Gastrocnemius medialis (tissue), 4 donors: ENCODE results near the gene SMAD9. TPM values are rescaled to one million over a fixed set of nuclear protein-coding genes. Genes with fewer than 3 reads are reported as not detected.
"Not testable (repeated sequence)": the region's sequence is repeated elsewhere in the genome, so short reads cannot be mapped to it uniquely, and the experiment has no call there.

ENCODE experiments used
- ATAC-seq, 2 donors: fragments of 150-250 bp; one replicate each; pipeline ENCODE4 v1.9.1; 2016
- DNase-seq, 2 donors: peaks; one replicate each; pipeline ENCODE4 v3.0.0-alpha.2; 2019
- H3K27ac ChIP-seq, 4 donors: fragments of 200-600 bp; sonication (generic); 1 replicate in 1 of 4; 2 replicates in 3 of 4; pipeline ENCODE4 v1.5.1; 2016 to 2018; ENCODE audit warnings: mild to moderate bottlenecking in 2 of 4, moderate library complexity in 1 of 4
- H3K27me3 ChIP-seq, 3 donors: fragments of 200-600 bp; sonication (generic) in 2 of 3; 1 replicate in 1 of 3; 2 replicates in 2 of 3; pipeline versions ENCODE4 v1.5.1 to v1.6.0; 2016 to 2019; ENCODE audit warnings: mild to moderate bottlenecking in 1 of 3, moderate library complexity in 1 of 3
- H3K36me3 ChIP-seq, 2 donors: fragments of 200-600 bp; sonication (generic) in 1 of 2; one replicate each; pipeline ENCODE4 v1.5.1; 2017 to 2018
- H3K4me1 ChIP-seq, 2 donors: fragments of 200-600 bp; sonication (generic) in 1 of 2; one replicate each; pipeline ENCODE4 v1.5.1; 2016 to 2017; ENCODE audit warnings: mild to moderate bottlenecking in 2 of 2
- H3K4me3 ChIP-seq, 4 donors: fragments of 200-600 bp; sonication (generic) in 3 of 4; 1 replicate in 1 of 4; 2 replicates in 3 of 4; pipeline ENCODE4 v1.5.1; 2016 to 2019; ENCODE audit warnings: mild to moderate bottlenecking in 2 of 4
- H3K9me3 ChIP-seq, 3 donors: fragments of 200-600 bp; sonication (generic) in 2 of 3; 1 replicate in 1 of 3; 2 replicates in 2 of 3; pipeline ENCODE4 v1.5.1; 2016 to 2019
- POLR2A ChIP-seq, 2 donors: fragments of 450-650 bp; IDR thresholded peaks; one replicate each; pipeline ENCODE4 v1.6.1; 2017; ENCODE audit warnings: antibody characterized with exemption in 2 of 2, mild to moderate bottlenecking in 2 of 2, moderate library complexity in 2 of 2
- in situ Hi-C, 4 donors: fragments of 200-750 bp; cut with MboI; loops; one replicate each; pipeline versions ENCODE4 v1.15.0 to v1.8.0; 2017; ENCODE audit warnings: low sequenced_read_pairs in 4 of 4
- intact Hi-C: fragments of 100-400 bp; cut with DNase I; formaldehyde crosslinking; loops from one replicate; pipeline ENCODE4 v1.15.1; 2023; ENCODE audit warnings: low total_unique reads
- total RNA-seq, 4 donors: library from RNA; depleted of rRNA; stranded (reverse); fragments of >200 nt; gene quantifications; one replicate each; pipeline versions ENCODE4 v1.1.0 to v1.2.3, GENCODE V29; 2016
- TF ChIP-seq, protein P1 (sequence below), 5 experiments: fragments of 450-650 bp in 3 of 5; fragments of 200-600 bp in 2 of 5; sonication (generic) in 2 of 5; IDR thresholded peaks in 4 of 5; conservative IDR thresholded peaks in 1 of 5; 1 replicate in 4 of 5; 2 replicates in 1 of 5; pipeline ENCODE4 v1.5.1; 2016 to 2019; ENCODE audit warnings: antibody characterized with exemption in 5 of 5, mild to moderate bottlenecking in 3 of 5, moderate library complexity in 3 of 5

SMAD9 gene
- total RNA-seq, 4 donors from 2014 or later = 2.2 to 14.9 (median 6.5) TPM

GRCh38 chr13:36885901-36886300 is 34.1 kb downstream of the SMAD9 start:
- TF ChIP-seq POLR2A (IDR thresholded peaks at IDR 0.05) = no peak
- TF ChIP-seq, protein P1, sequence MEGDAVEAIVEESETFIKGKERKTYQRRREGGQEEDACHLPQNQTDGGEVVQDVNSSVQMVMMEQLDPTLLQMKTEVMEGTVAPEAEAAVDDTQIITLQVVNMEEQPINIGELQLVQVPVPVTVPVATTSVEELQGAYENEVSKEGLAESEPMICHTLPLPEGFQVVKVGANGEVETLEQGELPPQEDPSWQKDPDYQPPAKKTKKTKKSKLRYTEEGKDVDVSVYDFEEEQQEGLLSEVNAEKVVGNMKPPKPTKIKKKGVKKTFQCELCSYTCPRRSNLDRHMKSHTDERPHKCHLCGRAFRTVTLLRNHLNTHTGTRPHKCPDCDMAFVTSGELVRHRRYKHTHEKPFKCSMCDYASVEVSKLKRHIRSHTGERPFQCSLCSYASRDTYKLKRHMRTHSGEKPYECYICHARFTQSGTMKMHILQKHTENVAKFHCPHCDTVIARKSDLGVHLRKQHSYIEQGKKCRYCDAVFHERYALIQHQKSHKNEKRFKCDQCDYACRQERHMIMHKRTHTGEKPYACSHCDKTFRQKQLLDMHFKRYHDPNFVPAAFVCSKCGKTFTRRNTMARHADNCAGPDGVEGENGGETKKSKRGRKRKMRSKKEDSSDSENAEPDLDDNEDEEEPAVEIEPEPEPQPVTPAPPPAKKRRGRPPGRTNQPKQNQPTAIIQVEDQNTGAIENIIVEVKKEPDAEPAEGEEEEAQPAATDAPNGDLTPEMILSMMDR (IDR thresholded peaks at IDR 0.05 in 4 of 5, conservative IDR thresholded peaks at IDR 0.05 in 1 of 5) = no peak
- intact Hi-C loops (no loop called here), in situ Hi-C loops (no loop called here)
- no peak overlapping the region for H3K27ac ChIP-seq
- no peaks in the 10 kb centered on the region for H3K27me3 ChIP-seq
- no peaks in the 10 kb centered on the region for H3K36me3 ChIP-seq
- no peak overlapping the region for H3K4me3 ChIP-seq
- H3K4me1 ChIP-seq = peaks cover 5 to 15% of the 10 kb centered on the region in 2 donors
- DNase-seq = no peak
- no peaks in the 10 kb centered on the region for H3K9me3 ChIP-seq
- ATAC-seq = no peak

GRCh38 chr13:36884235-36884634 is 35.8 kb downstream of the SMAD9 start:
- no peaks in the 10 kb centered on the region for H3K9me3 ChIP-seq
- no peaks in the 10 kb centered on the region for H3K27me3 ChIP-seq
- DNase-seq (no peak), ATAC-seq (no peak)
- in situ Hi-C loops (no loop called here), intact Hi-C loops (no loop called here)
- no peak overlapping the region for H3K27ac ChIP-seq
- no peaks in the 10 kb centered on the region for H3K36me3 ChIP-seq
- H3K4me1 ChIP-seq = peaks cover 5 to 16% of the 10 kb centered on the region in 2 donors
- H3K4me3 ChIP-seq = no peak overlapping the region
- TF ChIP-seq, protein P1 (IDR thresholded peaks at IDR 0.05 in 4 of 5, conservative IDR thresholded peaks at IDR 0.05 in 1 of 5) = no peak
- no peak for TF ChIP-seq POLR2A (IDR thresholded peaks at IDR 0.05)

DNA sequence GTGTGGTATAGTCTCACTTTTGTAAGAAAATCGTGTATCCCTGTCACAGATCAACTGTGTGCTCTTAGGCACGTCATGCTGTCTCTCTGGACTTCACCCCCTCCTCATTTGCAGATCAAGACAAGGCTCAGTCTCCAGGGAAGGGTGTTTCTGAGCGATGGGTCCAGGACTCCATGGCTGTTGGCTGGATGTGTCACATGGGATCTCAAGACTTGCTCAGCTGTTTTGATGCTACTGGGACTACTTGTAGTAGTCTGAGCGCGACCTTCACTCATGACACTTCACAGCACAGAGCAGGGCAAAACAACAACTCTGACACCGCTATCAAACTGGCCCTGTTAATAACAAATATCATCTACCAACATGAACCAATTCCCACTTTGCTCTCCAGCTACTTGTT is 36.2 kb downstream of the SMAD9 start:
- intact Hi-C loops (loop anchor here (2.0 kb wide), 1 partner anchor 35 kb away; no protein-coding TSS in a partner anchor), in situ Hi-C loops (no loop called here)
- Histone ChIP-seq H3K27me3 (no peaks in the 10 kb centered on the region), H3K27ac (peak overlapping the region in 1 of 4 donors; percentile 59), H3K9me3 (no peaks in the 10 kb centered on the region), H3K4me1 (peaks cover 5 to 16% of the 10 kb centered on the region in 2 donors), H3K4me3 (no peak overlapping the region), H3K36me3 (no peaks in the 10 kb centered on the region)
- no peak for TF ChIP-seq POLR2A (IDR thresholded peaks at IDR 0.05)
- TF ChIP-seq, protein P1 (IDR thresholded peaks at IDR 0.05 in 4 of 5, conservative IDR thresholded peaks at IDR 0.05 in 1 of 5) = no peak
- DNase-seq = no peak
- peak in 1 of 2 donors; percentile 47 for ATAC-seq

GRCh38 chr13:36883392-36883791 is 36.6 kb downstream of the SMAD9 start:
- in situ Hi-C loops, H3K36me3 ChIP-seq, H3K4me3 ChIP-seq, H3K9me3 ChIP-seq, H3K27me3 ChIP-seq: not testable (repeated sequence)
- H3K27ac ChIP-seq = peak overlapping the region in 2 of 4 donors; percentile 34 to 59
- ATAC-seq = peak; percentile 80 to 96
- intact Hi-C loops = loop anchor here (2.0 kb wide), 1 partner anchor 35 kb away; no protein-coding TSS in a partner anchor
- peaks cover 5 to 16% of the 10 kb centered on the region in 2 donors for H3K4me1 ChIP-seq
- DNase-seq = peak in 1 of 2 donors; percentile 72

- DNase-seq (no peak), ATAC-seq (no peak)
- no peaks in the 10 kb centered on the region for H3K27me3 ChIP-seq
- H3K4me3 ChIP-seq = no peak overlapping the region
- H3K9me3 ChIP-seq = no peaks in the 10 kb centered on the region
- H3K36me3 ChIP-seq = peaks cover 0 to 5% of the 10 kb centered on the region in 2 donors
- peak overlapping the region in 2 of 4 donors; percentile 34 to 59 for H3K27ac ChIP-seq
- H3K4me1 ChIP-seq = peaks cover 5 to 16% of the 10 kb centered on the region in 2 donors
- TF ChIP-seq, protein P1 (IDR thresholded peaks at IDR 0.05 in 4 of 5, conservative IDR thresholded peaks at IDR 0.05 in 1 of 5) = no peak
- TF ChIP-seq POLR2A (IDR thresholded peaks at IDR 0.05) = no peak
- intact Hi-C loops (loop anchor here (2.0 kb wide), 1 partner anchor 36 kb away; no protein-coding TSS in a partner anchor), in situ Hi-C loops (no loop called here)
Observed at GRCh38 chr13:36882829-36883390, 37.1 kb downstream of the SMAD9 start.
